SIG-M5 (cell line): ENCODE measurements around the gene ALDH3A1.

Source experiments
- DNase-seq: peaks from one replicate; lab custom pipeline; 2025; lab: John Stamatoyannopoulos, UW

The ALDH3A1 gene

DNA sequence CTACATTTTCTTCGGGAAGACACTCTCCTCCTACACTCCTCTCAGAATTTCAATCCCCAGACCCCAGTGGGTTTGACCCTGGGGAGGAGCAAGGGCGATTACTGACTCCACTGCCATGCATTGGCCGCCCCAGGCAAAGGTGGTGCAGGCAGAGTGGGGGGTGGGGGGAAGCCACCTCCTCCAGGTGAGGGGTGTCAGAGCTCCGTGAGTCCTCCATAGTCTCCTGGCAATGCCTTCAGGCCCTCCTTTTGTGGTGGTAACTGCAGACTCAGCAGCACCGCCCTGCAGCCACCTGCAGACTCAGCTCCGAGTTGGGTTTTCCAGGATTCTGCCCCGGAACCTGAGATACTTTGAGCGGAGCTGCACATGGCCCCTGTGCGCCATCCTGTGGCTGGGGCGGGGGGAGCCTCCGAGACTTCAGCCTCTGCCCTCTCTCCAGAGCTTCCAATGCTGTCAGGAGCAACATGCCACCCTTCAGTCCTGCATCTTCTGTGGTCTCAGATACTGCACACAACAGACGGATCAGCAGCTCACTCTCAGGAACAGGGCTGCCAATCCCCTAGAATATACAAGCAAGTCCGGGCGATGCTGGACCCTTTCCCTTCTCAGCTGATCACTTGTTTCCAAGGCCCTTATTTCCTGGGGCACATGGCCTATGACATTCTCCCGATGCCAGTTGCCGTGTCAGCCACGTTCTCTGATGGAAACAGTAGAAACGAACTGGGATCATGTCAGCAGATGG is 29.3 kb downstream of the ALDH3A1 start:
- DNase-seq: no peak

GRCh38 chr17:19718041-19718612 is 30.0 kb downstream of the ALDH3A1 start:
- DNase-seq: no peak

DNA sequence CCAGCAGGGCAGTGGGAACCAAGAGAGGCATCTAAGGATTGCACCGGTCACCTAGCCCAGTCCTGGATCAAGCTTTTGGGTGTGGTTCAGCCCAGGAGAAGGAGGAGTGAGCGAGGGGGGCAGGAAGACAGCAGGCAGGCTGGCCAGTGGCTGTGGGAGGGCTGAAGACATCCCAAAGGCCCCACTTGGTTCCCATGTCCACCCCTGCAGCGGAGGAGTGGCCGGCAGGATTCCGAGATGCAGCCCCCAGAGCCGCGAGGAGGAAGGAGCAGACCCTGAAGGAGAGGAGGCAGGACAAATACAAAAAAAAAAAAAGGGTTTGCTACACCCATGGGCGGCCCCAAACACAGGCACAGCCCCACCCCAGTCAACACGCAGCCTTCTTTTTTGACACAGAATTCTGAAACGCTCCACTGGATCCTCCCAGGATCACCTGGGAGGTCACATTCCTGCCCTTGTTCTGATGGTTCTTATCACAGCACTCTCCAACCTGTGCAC is 30.6 kb downstream of the ALDH3A1 start:
- no peak for DNase-seq

DNA sequence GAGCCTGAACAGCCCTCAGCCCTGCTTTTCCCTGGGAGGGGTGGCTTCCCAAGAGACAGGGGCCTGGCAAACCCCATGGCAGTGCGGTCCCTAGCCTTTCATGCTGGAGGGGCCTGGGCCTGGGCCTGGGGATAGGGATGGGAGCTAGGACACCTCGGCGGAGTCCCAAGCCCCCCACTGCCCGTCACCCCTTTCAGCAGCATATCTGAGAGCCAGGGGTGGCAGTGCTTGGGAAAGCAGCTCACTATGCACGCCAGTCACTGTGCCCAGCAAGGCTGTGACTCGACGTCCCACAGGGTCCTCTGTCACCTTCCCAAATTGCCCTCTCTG is 31.1 kb downstream of the ALDH3A1 start:
- DNase-seq: no peak

DNA sequence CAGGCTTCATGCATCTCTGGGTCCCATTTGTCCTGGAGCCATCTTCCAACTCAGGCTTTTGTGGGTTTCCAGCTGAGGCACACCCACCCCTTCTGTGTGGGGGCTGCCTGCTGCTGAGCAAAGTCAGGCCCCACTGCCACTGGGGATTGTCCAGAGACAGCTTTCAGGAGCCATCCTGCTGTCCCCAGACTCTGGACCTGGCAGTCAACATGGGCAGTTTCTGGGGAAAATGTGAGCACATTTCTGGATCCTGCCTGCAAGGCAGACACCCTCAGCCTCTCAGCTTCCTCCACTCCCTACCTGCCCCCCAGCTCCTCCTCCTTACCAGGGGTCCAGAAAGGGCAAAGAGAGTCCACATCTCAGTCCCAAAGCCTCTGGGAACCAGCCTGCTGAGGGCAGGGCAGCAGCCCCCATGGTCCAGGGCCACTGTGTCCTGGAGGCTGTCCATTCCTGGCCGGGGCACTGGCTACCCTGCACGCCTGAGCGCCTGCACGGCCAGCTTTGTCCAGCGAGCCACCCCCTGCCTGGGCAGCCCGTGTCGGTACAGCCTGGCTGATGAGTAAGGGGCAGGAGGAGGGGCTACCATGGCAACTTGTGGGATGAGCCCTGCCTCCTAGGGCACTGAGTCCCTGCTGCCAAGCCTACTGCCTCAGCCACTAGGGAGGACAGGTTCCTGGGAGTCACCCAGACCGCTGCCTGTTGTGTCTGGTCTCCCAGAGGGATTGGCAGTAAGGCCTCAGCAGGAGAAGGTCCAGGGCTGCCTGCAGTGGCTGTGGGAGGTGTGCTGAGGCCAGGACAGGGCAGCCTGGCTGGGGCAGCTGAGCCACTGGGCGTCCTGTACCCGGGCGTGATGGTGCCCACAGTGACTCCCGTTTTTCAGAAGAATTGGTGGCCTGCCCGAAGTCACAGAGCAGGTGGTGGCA is 31.7 kb downstream of the ALDH3A1 start, which contains the start of gene SLC47A2:
SLC47A2 (minus strand) TSS at position 477 of the 923 bp plus-strand sequence; CDS start at position 448, 29 bp downstream.
- no peak for DNase-seq

GRCh38 chr17:19714542-19715411 is 33.3 kb downstream of the ALDH3A1 start:
- no peak for DNase-seq

GRCh38 chr17:19713901-19714361 is 34.2 kb downstream of the ALDH3A1 start:
- DNase-seq: no peak

DNA sequence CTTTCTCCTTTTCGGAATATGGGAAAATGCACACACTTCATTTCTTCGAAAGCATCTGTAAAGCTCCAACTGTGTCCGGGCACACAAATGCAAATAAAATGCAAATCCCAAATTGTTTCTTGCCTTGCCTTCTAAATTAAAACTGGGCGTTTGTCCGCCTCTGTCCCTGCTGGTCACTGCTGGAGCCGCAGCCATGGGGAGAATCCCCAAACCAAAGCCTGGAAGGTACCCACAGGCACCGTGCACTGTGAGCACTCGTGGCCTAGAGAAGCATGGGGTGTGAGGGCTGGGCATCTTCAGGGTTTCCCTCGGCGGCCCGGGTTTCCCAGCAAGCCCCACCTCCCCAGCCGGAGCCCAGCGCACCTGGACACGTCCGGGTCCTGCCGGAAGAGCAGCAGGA is 34.6 kb downstream of the ALDH3A1 start:
- no peak for DNase-seq

GRCh38 chr17:19712436-19713004 is 35.6 kb downstream of the ALDH3A1 start:
- DNase-seq: no peak

- no peak for DNase-seq
Measured at GRCh38 chr17:19709841-19710240, 38.3 kb downstream of the ALDH3A1 start.

- no peak for DNase-seq
Measured at GRCh38 chr17:19708431-19709175, 39.5 kb downstream of the ALDH3A1 start.

DNA sequence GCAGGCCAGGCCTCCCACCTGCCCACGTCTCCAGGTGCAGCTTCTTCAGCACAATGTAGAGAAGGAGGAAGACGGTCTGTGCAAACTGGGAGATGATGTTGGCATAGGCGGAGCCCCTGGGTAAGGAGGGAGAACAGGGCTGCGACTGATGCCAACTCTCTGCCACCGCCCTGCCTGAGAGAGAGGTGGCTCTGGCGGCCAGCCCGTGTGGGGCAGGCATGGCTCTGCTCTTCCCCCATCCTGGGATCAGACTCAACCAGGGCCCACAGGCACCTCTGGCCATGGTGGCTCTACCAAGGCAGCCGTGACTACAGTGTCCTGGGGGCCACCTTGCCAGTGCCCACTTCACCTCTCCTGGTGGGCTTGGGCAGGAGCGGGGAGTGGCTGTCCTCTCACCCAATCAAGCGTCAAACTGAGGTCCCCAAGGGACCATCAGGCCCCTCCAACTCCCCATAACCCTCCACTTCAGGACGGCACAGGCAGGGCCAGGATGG is 40.3 kb downstream of the ALDH3A1 start:
- no peak for DNase-seq

DNA sequence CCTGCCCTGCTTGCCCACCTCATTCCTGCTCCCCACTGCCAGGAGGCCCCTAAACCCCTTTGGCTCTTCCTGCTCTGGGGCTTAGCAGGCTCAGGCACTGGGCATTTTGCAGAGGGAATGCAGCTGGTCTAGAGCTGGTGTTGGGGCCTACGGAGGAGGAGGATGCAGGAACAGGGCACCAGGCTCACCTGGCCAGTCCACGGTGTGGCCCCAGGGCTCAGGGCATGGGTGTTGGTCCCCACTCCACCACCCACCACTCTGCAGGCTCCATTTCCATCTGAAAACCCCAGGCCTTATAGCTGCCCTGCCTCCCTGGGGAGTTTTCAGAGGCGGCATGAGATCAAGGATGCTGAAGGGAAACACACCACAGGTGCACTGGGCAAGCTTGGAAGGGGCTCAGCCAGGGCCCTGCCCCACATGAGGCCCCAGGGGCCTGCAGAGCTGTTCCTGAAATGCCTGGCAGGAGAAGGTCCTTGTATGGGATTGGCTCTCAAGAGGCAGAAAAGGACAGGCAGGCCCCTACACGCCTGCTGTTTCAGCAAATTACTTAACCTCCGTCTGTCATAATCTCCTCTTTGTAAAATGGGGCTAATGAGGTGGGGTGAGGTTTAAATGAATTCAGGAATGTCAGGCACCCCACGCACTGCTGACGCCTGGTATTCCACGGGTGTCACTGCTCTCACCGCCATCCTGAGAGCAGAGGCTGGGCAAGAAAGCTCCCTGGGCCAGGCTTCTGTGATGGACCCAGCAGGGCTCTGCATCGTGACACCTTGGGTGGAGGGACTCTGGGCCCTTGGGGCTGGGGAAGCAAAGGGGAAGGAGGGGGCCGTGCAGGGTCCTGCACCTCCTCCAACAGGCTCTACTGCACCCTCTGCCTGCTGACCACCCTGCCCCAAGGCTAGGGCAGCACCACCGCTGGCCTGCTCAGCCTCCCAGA is 41.0 kb downstream of the ALDH3A1 start:
- DNase-seq: no peak

- no peak for DNase-seq
Measured at GRCh38 chr17:19705771-19706770, 42.0 kb downstream of the ALDH3A1 start.

GRCh38 chr17:19705201-19705600 is 42.9 kb downstream of the ALDH3A1 start:
- no peak for DNase-seq

DNA sequence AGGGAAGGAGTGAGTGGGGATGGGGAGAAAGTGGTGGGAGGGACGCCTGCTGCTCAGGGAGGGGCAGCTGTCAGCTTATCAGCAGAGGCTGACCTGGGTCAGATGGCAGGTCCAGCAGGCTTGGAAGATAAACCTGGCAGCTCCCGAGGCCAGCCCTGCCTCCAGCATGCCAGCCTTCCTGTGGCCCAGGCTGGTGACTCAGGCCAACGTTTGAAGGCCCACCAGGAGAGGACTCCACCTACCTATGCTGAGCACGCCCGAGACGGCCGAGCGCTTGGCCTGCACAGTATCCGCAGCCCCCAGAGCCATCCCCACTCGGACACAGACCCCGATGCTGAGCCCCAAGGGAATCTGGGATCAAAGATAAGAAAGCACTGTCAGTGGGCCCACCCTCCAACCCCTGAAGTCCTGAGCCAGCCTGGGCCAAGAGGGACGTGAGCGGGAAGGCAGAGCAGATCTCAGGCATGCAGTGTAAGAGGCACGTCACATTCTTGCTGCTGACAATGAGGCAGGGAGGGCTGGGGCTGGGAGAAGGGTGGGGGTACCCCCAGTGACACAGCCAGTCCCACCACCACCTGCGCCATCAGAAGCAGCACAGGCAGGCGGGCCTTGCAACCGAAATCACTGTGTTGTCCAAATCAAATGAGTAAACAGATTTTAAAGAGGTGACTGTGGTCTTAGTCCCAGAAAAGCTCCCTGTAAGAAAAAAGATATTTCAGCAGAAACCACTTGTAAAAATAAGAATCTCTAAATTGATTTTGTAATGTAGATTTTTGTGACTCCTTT is 44.1 kb downstream of the ALDH3A1 start:
- no peak for DNase-seq
